NK-92 treated with Interleukin-12 subunit alpha and Interleukin-12 subunit beta, amount 100 ng/mL, for 24 hours (cell line): Measurements from ENCODE around the gene SEPTIN14.
"Not testable (repeated sequence)": the region's sequence is repeated elsewhere in the genome, so short reads cannot be mapped to it uniquely, and the experiment has no call there.

Source experiments
- DNase-seq: peaks from one replicate; lab custom pipeline; 2025; lab: John Stamatoyannopoulos, UW

Gene SEPTIN14

GRCh38 chr7:55862652-55863051 is at the start of gene SEPTIN14:
TSS of gene SEPTIN14 (minus strand) at chr7:55862752. CDS start at chr7:55861996, 756 bp downstream.
- DNase-seq: not testable (repeated sequence)

GRCh38 chr7:55903985-55904759 is 41.6 kb upstream of the SEPTIN14 start:
- no peak for DNase-seq

GRCh38 chr7:55901059-55901458 is 38.5 kb upstream of the SEPTIN14 start:
- not testable (repeated sequence) for DNase-seq

- DNase-seq: no peak
Observed at GRCh38 chr7:55898287-55898686, 35.7 kb upstream of the SEPTIN14 start.

GRCh38 chr7:55895021-55895420 is 32.5 kb upstream of the SEPTIN14 start:
- no peak for DNase-seq

- no peak for DNase-seq
Observed at GRCh38 chr7:55893940-55894339, 31.4 kb upstream of the SEPTIN14 start.

GRCh38 chr7:55888378-55888777 is 25.8 kb upstream of the SEPTIN14 start:
- not testable (repeated sequence) for DNase-seq

- DNase-seq: no peak
Observed at GRCh38 chr7:55887821-55888247, 25.3 kb upstream of the SEPTIN14 start.

GRCh38 chr7:55884321-55884720 is 21.8 kb upstream of the SEPTIN14 start:
- no peak for DNase-seq

GRCh38 chr7:55878691-55879090 is 16.1 kb upstream of the SEPTIN14 start:
- DNase-seq: no peak

- DNase-seq: no peak
Observed at GRCh38 chr7:55877308-55877707, 14.8 kb upstream of the SEPTIN14 start.

- no peak for DNase-seq
Observed at GRCh38 chr7:55873765-55874164, 11.2 kb upstream of the SEPTIN14 start.

GRCh38 chr7:55871932-55872485 is 9.5 kb upstream of the SEPTIN14 start:
- no peak for DNase-seq

GRCh38 chr7:55868989-55869388 is 6.4 kb upstream of the SEPTIN14 start:
- DNase-seq: not testable (repeated sequence)

- not testable (repeated sequence) for DNase-seq
Observed at GRCh38 chr7:55845164-55845563, 17.4 kb downstream of the SEPTIN14 start.

- DNase-seq: no peak
Observed at GRCh38 chr7:55838595-55838994, 24.0 kb downstream of the SEPTIN14 start.

- no peak for DNase-seq
Observed at GRCh38 chr7:55827577-55827976, 35.0 kb downstream of the SEPTIN14 start.

GRCh38 chr7:55818686-55819085 is 43.9 kb downstream of the SEPTIN14 start:
- DNase-seq: no peak

- DNase-seq: not testable (repeated sequence)
Observed at GRCh38 chr7:55797260-55797659, 65.3 kb downstream of the SEPTIN14 start.

GRCh38 chr7:55794527-55794926 is 68.0 kb downstream of the SEPTIN14 start:
- peak; percentile 6 for DNase-seq

GRCh38 chr7:55792048-55792447 is 70.5 kb downstream of the SEPTIN14 start:
- DNase-seq: no peak

GRCh38 chr7:55787796-55788195 is 74.8 kb downstream of the SEPTIN14 start:
- DNase-seq: no peak

- DNase-seq: no peak
Observed at GRCh38 chr7:55786901-55787300, 75.7 kb downstream of the SEPTIN14 start.

- not testable (repeated sequence) for DNase-seq
Observed at GRCh38 chr7:55785444-55785843, 77.1 kb downstream of the SEPTIN14 start.
